ENCODE measurements around the gene KLHDC3.

The KLHDC3 gene, protein sequence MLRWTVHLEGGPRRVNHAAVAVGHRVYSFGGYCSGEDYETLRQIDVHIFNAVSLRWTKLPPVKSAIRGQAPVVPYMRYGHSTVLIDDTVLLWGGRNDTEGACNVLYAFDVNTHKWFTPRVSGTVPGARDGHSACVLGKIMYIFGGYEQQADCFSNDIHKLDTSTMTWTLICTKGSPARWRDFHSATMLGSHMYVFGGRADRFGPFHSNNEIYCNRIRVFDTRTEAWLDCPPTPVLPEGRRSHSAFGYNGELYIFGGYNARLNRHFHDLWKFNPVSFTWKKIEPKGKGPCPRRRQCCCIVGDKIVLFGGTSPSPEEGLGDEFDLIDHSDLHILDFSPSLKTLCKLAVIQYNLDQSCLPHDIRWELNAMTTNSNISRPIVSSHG

DNA sequence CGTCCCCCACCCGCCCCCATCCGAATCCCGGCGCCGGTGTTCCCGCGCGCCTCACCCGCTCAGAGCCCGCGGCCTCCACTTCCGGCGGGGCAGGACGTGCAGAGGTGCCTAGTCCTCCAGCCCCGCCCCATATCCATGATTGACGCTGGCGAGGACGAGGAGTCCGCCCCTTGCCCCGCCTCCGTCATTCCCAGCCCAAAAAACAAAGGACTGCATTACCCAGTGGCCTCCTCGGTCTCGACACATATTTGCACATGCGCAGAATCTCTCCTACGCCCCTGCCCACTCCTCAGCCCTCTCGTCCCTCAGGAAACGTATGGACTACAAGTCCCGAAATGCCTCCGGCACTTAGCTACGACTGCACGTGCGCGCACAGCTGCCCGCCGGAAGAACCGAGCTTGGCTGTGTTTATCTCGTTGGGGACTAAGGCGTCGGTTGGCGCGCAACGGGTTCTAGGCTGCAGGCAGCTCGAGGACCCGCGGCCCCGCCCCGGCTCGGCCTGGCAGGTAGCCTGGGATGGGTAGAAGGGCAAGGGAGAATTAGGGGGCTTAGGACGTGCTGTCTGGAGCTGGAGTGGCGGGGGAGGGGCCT is at the start of gene KLHDC3, which contains the start of gene MEA1:
Gene KLHDC3, plus strand, starts transcription at position 407 of the 591 bp plus-strand sequence. CDS start 2,944 bp downstream, outside the sequence.
Gene MEA1, minus strand, starts transcription at position 104 of the 591 bp plus-strand sequence. CDS start 133 bp downstream, outside the sequence.
- DNase-seq: peak; percentile 98

DNA sequence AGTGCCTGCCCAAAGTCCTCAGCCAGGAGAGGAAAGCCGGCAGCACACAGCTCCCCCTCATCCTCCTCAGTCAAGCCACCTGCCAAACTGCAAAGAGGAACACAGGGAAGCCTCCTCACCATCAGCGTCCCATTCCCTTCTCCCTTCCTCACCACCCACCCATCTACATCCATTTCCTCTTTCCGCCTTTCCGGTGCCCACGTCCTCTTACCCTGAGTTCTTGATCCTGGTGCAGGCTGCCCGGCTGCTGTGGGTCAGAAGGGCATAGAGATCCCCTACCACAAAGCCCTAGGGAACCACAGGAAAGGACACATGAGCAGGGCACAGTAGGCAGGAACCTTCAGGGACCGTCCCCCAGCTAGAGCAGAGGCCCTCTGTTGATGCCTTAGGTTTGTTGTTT is 47.5 kb upstream of the KLHDC3 start:
- DNase-seq: no peak

DNA sequence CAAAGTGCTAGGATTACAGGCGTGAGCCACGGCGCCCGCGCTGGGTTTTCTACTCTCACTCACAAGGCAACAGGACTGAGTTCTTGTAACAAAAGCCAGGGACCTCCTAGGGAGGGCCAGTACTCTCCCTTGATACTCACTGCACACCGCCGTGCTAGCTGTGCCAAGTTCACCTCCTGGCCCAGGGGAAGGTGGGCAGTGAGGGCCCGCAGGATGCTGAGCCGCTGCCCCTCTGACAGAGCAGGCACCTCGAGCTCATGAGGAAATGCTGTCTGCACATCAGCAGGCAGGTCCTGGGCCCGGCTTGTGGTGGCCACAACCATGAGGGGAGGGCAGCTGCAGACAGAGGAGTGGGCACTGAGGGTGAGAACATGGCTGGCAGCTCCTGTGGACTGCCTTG is 46.8 kb upstream of the KLHDC3 start:
- no peak for DNase-seq

DNA sequence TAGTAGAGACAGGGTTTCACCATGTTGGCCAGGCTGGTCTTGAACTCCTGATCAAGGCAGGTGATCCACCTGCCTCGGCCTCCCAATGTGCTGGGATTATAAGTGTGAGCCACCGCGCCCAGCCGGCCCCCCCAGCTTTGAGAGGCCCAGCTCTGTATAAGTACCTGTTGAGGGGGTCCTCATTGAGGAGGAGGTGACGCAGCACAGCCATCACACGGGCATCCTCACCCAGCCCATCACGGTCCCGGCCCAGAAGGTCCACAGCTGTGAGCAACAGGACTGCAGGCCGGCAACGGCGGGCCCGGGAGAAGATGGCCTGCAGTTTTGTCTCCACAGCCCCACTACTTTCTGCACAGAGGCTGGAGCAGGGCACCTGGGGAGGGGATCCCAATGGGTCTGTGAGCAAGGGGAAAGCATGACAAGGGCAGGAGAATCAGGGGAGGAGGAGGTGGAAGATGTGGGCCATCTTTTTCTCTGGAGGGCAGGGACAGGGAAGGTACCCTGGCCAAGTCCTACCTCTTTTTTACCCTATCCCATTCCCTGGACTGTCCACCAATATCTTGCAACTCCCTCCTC is 45.8 kb upstream of the KLHDC3 start:
- no peak for DNase-seq

DNA sequence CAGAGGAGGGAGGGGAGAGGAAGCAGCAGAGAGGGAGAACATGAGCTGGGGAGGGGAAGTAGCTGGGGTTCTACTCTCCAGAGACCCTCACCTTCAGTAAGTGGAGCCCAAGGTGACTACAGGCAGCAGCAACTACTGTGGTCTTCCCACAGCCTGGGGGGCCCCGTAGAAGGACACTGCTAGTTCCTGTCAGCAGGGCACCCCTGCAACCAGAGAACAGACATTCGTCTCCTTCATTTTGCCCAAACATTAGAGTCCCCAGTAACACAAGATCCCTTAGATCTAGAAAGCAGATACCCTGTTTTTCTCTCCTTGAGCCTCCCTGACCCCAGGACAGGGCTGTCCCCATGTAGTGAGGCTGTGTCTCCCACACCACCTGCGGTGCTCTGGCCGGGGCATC is 45.3 kb upstream of the KLHDC3 start:
- no peak for DNase-seq

DNA sequence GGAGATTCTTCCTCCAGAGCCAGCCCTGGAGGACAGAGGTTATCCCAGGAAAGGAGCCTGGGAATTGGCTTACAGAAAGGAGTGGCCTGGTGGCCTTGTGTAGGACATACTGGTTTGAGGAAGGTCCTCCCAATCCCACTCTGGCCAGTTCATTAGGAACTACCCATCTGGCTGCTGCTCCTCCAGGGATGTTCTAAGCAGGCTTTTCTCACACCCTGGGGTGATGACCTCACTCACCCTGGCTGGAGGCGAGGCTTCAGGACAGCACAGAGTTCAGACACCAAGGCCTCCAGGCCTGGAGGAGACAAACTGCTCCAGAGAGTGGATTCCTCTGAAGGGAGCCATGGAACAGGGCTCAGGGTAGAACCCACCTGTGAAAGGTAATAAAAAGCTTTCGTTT is 44.6 kb upstream of the KLHDC3 start:
- DNase-seq: no peak

DNA sequence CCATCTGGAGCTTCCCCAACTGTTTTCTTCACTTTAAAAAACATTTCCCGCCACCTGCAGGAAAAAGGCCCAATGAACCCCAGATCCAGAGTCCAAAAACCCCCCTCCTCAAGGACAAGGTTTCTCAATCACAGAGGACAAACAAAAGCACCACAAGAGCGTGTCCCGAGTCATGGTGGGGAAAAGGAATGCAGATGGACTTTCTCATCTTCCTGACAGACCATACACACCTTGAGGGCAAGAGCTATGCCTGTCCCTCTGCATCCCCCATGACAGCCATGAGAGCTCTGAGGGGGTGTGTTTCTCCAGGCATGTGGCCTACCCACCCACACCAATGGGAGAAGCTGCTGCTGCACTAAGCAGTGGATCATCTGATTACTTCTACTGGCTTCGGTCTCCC is 44.1 kb upstream of the KLHDC3 start:
- DNase-seq: no peak

DNA sequence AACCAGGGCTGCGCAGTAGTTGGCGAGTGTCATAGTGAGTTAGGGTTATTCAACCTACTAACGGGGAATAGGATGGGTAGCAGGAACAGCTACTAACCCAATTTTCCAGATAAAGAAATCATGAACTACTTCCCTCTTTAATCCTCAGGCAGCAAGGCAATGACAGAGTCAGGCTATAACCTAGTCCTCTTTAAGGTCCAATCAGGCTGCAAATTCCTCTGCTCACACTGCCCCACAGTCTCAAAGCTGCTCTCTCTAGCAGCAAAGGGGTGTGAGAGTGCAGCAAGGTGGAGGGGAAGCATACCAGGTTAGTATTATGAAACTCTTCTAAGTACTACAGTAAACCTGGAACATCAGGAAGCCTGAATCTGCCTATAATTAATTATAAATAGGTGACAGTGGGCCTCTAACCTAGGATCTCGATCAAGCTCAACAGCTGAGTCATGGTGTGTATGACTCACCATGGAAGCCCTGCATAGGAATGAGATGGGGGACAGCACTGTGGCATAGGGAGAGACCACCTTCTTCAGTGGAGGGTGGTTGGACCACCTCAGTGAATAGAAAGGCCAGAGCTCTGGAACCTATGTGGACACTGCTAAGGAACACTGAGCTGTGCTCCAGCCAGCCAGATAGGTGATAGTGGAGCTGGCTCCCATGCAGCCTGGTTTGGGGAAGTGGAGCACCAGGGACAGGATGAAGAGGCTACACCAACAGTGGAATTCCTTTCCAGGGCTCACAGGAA is 43.0 kb upstream of the KLHDC3 start:
- no peak for DNase-seq

DNA sequence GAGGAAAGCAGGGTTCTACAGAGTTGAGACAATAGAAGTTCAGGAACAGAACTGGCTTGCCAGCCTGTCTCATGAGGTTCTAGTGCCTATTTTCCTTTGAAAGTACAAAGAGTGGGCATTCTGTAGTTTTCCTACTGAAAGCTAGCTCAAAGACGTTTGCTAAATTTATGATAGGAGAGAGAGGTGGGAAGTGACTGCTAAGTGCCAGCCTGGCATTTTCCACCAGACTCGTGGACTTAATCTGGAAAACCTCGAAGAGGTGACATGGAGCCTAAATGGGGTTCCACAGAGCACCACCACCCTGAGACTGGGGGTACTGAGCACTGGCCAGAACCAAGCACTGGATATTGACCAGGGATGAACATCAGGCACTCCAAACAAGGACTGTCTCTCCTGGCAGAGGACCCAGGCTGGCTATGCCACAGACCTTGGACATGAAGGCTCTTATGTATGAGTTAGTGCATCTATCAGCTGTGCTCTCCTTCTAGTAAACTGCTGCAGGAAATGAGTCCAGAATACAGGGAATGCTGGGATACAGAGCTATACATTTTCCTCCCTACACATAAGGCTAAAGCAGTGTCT is 42.2 kb upstream of the KLHDC3 start:
- DNase-seq: no peak

DNA sequence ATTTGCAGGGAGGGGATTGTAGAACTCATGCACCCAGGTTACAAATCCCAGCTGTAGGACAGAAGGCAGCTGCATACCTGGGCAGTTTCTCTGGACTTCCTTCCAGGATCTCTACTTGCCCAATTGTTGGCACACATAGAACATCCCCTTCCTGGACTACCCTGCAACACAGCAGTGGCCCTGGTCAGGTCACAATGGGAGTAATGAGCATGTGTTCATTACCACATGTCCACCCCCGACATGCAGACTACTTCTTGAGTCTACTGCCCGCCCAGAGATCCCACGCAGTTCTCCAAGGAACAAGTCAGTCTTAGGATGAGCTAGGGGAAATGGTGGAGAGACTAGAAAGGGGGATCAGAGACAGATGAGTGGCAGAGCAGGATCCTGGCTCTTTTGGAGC is 40.1 kb upstream of the KLHDC3 start:
- no peak for DNase-seq

DNA sequence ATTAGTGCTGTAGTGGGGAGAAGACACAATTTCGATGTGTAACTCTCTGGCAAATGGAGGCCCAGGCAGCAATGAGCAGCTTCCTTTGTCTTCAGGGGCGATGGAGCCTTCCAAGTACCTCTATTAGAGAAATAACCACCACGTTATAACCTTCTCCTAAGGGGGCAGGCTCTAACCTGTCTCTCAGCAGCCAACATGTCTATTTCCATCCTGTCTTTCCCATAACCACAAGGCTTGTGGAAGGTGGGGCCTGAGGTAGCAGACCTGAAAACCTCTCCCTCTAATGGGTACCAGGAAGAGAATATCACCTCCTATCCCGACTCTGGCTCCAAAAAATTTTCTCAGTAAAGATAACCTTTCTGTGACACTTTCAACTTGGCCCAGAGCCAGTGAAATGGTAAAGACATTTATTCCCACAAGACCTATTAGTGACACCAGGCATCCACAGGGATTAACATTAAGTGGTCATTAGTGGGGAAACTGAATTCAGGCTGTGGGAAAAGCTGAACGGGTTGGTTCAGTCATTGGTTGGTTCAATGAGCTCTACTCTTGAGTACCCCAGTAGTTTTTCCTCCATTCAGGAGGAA is 39.0 kb upstream of the KLHDC3 start:
- DNase-seq: no peak

DNA sequence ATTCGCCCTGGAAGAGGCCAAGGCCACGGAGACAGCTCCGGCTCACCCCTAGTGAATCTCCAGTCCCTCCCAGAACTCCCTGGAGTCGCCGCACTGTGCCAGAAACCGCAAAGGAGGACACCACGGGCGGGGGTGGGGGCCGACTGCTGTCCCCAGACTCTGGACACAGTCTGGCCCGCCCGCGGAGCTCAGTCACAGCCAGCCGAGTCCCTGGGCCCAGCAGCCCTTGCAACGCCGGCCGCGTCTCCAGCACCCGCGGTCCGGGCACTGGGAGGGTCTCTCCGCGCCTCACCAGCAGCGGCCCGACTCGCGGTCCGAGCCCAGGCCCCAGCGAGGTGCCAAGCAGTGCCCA is 35.6 kb upstream of the KLHDC3 start:
- DNase-seq: no peak

DNA sequence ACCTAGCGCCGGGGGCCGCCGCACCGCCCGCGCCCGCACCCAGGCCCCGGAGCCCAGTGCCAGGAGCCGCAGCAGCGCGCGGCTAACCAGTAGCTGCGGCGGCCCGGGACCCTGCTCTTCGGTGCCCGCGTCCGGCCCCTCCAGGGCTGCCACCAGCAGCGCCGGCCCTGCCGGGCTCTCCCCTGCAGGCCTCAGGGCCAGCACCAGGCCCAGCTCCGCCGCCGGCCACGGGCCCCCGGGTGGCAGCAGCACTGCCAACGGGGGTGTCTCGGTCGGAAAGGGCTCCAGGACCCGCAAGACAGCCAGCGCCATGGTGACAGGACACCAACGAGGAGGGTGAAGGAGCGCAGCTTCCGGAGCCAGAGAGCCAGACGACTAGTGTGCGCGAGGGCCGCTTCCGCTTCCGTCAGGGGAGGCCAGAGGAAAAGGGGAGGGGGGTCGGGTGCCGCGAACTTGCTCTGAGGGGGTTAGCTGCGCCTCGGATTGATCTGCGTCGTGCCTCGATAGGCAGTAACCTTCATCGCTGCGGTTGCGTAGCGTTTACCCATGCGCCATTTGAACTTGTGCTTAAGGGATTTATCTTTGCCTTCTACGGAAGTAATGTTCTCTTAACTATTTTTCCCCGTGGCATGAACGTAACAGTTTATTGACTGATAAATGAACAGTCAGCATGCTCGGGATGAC is 35.1 kb upstream of the KLHDC3 start, which contains the start of gene PEX6:
Gene PEX6, minus strand, starts transcription at position 343 of the 684 bp plus-strand sequence. Its CDS starts 31 bp downstream, at position 312.
- peak; percentile 56 for DNase-seq

DNA sequence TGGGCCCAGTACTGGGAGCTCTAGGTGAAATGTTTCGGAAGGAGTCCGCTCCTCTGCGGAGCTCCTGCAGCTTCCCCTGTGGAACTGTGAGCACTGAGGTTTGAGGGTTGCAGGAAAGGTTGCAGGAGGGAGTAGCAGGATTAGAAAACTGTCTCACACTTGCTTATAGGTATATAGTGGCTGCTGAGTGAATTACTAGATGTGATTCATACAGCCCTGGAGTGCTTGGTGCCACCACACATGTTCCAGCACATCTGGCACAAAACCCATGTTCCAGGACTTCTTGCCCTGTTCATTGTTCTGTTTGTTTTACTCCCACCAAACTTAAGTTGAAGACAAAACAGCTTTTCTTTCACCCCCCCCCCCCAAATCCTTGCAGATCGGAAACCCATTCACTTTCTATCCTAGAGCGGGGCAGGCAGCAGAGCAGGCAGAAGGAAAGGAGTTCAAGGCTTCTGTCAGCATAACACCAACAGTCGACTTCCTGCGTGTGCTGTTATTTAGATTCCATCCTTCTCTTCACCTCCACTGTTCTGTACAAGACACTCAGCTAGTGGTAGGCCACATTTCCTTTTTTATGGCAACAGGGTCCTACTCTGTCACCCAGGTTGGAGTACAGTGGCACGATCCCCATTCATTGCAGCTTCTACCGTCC is 34.4 kb upstream of the KLHDC3 start:
- no peak for DNase-seq

DNA sequence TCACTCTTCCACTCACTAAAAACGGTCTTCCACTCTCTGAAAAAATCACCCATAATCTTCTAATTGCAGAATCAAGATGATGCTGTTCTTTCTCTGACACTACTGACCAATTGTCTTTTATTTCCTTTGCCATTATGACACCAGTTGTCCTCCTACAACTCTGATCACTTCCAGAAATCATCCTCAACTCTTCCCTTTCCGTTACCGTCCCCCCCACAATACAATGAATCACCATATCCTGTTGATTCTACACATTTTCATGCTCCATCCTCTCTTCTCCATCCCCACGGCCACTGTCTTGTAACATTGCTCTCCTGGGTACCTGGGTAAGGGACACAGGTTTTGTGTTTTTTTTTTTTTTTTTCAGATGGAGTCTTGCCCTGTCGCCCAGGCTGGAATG is 32.2 kb upstream of the KLHDC3 start:
- no peak for DNase-seq

DNA sequence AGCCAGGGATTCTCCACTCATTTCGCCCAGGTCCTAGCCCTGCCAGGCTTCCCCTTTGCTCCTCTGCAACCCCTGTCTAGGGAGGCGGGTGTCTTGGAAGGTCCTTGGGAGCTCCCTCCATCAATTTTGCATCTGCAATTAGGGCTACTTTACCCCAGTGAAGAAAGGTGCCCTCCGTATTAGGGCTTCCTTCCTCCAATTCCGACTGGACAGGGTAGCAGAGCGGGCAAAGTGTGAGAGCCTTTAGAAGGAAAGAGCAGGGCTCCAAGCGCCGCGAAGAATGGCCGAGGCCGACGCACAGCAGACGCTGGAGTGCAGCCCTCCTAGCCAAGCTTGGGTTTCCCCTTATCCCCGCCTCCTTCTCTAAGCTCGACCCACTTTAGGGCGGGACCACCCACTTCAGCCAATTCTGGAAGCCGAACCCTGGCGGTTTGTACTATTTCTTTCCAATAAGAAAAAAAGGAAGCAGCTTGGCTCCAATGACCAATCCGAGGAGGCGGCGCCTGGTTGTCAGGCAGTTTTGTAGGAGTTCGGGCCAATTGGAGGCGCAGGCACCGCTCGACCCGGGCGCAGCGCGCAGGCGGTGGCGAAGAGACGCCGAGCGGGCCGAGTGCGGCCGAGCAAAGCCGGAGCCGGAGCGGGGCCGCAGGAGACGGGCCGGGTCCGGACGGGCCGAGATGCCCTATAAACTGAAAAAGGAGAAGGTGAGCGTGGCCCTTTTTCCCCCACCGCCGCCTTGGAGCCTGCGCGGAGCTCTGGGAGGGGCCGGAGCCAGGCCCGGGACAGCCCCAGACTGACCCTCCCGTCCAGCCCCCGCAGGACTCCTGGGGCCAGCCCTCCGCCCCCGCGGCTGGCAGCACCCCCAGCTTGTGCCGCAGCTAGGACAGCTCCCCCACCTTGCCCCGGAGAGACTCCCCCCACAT is 29.8 kb upstream of the KLHDC3 start, which contains the start of gene PPP2R5D:
Gene PPP2R5D, plus strand, starts transcription at position 570 of the 923 bp plus-strand sequence. Its CDS starts 108 bp downstream, at position 678.
- DNase-seq: peak; percentile 98

DNA sequence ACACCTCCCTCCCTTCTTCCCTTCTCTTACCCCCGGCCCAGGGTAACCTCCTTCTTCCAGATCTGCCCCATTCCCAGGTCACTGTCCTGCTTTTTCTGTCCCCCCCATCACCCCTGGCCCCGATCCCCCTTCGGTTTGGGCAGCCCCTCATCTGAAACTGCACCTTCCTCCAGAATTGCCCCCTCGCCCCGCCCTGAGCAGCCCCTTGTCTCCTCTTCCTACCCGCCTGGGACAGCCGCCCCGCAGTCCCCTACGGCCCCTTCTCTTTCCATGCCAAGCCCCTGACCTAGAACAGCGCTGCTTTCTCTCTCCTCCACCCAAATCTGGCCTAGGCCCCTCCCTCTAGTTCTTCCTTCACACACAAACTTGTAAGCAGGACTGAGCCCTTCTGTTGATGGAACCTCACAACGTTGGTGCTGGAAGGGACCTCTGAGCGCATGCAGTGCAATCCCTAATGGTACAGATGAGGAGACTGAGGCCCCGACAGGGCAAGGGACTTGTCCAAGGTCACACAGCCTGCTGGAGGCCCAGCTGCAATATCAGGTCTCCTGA is 29.0 kb upstream of the KLHDC3 start:
- DNase-seq: no peak

DNA sequence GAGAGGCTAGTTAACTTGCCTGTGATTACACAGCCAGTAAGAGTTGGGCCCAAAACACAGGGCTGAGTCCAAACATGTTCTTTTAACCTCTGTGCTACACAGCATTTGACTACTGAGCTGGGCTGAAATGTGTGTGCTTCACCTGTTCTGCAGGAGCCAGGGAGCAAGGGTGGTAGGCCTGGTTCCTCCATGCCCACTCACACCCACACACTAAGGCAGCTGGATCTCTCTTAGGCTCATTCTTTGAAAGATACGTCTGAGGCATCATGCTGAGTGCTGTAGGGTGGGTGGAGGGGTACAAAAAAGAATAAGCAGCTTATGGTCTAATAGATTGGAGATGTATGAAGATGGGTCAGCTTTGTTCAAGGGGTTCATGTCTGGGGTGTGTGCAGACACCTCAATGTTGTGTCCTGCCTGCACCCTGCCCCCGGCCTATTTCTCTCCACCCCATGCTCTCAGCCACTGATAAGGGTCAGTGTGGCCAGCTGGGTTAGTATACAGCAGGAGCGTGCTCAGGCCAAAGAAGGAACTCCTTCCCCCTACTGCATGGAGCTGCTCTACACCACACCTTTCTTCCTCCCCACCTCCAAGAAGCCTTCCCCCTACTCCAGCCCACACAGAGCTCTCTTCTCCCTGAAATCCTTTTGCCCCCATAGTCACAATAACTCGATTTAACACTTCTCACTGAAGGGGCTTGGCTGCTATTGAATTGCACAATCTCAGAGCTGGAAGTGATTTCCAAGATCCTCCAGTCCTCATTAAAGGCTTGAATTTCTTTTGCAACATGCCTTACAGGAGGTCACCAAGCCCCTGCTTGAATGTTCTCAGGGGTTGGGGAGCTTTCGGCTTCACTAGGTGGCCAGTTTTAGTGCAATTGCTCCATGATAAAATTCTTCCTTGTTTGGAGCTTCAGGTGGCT is 26.3 kb upstream of the KLHDC3 start:
- no peak for DNase-seq

Measured in NCI-H524 treated with DMSO at 0.1 percent for 48 hours (cell line).